GM18951 (cell line): ENCODE measurements around the gene TMC4.

Experiments used
- POLR2A ChIP-seq: IDR thresholded peaks from 4 replicates; pipeline ENCODE4 v1.6.1; 2011; ENCODE audit warnings: mild to moderate bottlenecking; ENCODE audit not compliant: insufficient read length, insufficient read depth; ENCODE audit errors: extremely low read depth
- in situ Hi-C: fragments of 300-500 bp; cut with MboI; formaldehyde crosslinking; loops from one replicate; pipeline ENCODE4 v1.12.0; 2022; ENCODE audit warnings: low sequenced_read_pairs, mixed read lengths, inconsistent platforms; ENCODE audit not compliant: unreplicated experiment

Gene TMC4

DNA sequence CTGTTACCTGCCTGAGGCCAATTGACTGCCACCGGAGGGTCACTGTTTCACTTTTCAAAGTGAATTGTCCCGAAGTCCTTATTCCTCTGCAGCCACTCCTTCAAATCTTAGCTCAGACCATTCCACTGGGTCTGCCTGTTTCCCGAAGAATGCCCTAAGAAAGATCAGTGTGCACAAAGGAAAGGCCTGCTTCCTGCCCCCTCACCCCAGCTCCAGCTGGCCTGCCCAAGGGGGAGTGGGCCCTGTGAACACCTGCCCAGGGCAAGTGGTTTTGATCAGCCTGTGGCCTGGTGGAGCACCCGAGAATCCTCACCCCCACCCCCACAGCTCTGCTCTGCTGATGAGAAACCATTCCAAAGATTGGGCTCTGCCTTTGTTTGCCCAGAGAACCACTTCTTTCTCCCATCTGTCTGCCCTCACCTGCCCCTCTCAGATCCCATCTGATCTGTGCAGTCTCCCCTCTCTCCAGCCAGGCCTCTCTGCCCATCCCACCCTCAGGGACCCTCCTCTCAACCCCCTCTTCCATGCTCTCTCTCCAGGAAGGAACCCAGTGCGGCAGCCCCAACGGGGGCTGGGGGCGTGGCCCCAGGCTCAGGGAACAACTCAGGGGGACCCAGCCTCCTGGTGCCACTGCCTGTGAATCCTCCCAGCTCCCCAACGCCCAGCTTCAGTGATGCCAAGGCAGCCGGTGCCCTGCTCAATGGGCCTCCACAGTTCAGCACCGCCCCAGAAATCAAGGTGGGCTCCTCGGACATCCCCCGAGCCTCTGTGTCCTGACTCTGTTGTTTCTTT lies 23.7 kb downstream of the TMC4 start:
- in situ Hi-C loops, result no loop called here
- no peak for TF ChIP-seq POLR2A

DNA sequence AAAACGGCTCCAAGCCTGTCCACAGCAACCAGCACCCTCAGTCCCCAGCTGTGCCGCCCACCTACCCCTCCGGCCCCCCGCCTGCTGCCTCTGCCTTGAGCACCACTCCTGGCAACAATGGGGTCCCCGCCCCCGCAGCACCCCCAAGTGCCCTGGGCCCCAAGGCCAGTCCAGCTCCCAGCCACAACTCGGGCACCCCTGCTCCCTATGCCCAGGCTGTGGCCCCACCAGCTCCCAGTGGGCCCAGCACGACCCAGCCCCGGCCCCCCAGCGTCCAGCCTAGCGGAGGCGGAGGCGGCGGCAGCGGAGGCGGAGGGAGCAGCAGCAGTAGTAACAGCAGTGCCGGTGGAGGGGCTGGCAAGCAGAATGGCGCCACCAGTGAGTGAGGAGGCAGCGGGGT lies 24.8 kb downstream of the TMC4 start:
- no peak for TF ChIP-seq POLR2A
- in situ Hi-C loops, result no loop called here

DNA sequence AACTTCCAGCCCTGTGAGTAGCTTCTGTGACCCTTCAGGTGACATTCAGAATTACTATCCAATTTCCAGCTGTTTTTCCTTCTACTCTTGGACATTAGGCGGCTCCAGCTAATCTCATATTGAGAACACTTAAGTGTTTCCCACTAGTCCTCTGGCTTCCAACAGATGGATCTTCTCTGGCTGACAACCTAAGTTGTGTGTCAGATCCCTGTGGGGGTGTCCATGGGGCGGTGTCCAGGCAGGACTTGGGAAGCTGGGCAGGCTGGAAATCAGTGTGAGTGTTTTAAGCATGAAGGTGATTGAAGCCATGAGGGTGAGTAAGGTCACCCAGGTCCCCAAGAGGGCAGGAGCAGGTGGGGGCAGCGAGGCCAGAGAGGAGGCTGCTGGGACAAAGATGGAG lies 25.3 kb downstream of the TMC4 start:
- in situ Hi-C loops, result no loop called here
- no peak for TF ChIP-seq POLR2A

DNA sequence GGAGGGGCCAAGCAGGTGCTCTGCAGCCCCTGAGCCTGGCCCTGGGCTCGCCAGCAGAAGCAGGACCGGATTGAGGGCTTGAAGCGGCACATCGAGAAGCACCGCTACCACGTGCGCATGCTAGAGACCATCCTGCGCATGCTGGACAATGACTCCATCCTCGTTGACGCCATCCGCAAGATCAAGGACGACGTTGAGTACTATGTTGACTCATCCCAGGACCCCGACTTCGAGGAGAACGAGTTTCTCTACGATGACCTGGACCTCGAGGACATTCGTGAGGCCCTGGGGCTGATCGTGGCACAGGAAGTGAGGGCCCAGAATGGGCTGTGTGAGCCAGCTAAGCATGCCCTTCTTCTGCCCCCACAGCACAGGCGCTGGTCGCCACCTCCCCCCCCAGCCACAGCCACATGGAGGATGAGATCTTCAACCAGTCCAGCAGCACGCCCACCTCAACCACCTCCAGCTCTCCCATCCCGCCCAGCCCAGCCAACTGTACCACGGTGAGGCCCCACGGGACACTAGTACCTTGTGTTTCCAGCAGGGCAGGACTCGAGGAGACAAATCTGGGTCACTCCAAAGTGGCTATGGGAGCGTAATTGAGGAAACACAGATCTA lies 27.3 kb downstream of the TMC4 start:
- in situ Hi-C loops, result no loop called here
- no peak for TF ChIP-seq POLR2A

DNA sequence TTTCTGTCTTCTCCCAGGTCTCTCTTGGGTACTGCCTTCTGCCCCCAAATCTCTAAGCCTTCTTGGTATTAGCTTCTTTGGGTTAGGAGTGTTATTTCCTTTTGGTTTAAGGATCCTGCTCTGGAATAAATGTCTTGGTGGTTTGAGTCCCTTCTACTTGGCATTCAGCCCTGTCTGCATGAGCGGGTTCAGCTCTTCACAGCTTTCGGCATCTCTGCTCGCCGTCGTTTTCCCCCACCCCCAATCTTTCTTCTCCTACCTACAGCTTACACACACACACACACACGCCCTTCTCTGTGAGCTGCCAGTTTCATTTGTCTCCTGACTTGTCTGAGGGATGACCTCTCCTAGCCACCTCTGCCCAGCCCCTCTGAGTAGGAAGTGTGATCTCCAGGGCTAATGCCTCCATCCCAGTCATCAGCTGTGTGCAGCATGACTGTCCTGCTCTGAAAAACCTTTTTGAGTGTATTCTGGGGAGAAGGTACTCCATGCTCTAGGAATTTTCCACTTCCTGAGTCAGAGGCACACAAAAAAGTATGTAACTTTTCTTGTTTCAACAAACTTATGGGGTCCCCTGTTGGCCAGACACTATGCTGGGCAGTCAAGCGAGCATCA lies 30.7 kb downstream of the TMC4 start:
- TF ChIP-seq POLR2A, result no peak

DNA sequence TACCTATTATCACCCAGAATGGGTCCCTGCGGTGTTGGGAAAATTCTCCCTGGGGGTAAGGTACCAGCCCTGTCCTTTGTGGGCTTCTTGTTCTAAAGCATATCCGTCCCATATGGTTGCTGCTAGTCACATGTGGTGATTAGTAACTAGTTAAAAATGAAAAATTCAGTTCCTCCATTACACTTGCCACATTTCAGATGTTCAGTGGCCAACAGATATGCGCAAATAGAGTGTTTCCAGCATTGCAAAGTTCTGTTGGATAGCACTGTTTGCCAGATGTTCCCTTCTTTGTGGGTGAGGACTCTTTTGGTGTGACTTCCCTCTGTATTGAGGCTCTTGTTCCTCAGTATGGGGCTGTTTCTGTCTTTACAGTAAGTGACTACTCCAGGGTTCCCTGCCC lies 31.6 kb downstream of the TMC4 start:
- no peak for TF ChIP-seq POLR2A
- in situ Hi-C loops, result no loop called here

More for the DNA sequence above, 30.7 kb downstream of the TMC4 start:
- in situ Hi-C loops, result no loop called here

DNA sequence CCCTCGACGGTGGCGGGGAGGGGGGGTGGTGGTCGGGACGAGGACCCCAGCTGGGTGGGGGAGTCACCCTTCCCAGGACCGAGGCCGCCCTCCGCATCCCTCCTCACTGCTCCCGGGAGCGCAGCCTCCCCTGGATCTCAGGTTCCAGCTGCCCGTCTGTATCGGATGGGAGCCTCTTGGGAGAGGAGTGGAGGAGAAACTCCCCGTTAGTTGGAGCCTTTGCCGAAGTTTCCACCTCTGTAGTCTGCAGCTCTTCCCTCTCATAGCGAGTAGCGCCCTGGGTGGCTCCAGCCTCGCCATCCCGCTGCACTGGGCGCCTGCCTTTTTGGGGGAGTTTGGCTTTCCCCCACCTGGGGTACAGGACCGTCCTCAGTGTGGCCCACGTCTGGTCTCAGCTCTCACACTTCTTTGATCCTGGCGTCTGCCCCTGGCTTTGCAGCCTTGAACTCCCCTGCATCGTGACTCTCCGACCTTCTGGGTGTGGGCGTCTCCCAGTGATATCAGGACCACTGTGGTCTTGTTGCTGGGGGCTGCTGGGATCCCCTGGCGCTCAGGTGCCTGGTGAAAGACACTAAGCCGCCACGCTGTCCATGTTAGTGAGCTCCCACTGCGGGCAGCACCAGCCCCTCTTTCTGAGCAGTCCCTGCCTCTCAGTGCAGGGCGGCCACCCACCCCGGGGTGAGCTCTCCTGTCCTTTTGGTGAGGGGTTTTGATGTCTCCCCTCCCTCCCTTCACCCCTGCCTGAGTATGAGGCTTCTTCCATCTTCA lies 34.3 kb downstream of the TMC4 start:
- TF ChIP-seq POLR2A, result no peak
- in situ Hi-C loops, result no loop called here

DNA sequence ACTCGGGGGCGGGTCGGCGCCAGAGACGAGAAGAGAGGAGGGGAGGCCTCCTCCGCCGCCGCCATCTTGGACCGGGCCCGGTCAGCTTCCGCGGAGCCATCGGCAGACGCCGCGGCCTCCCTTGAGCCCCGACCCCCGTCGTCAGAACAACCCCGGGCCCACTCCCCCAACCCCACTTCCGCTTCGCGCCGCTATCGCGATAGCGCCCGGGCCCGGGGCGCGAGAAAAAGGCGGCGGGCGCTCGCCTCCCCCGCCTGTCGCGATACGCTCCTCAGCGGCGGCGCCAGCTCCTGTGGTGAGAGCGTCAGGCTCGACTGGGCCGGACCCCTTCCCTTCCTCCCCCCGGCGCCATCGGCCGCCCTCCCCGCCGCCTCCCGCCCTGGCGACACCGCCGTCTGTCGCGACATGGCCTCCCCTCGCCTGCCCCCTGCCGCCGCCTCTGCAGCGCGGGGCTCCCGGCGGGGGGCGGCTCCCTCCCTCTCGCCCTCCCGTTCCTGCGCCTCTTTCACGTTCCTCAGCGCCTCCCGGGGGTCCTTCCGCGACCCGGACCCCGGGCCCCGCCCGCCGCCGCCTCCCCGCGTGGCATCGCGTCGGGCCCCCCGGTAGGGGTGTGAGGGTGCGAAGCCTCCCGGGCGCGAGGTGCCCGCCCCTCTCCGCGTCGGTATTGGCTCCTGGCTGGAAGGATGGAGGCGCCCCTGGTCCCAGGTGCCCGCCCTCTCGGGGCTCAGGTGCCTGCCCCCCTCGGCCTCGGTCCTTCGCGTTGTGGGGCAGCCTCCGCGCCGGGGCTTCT lies 35.1 kb downstream of the TMC4 start, which contains the start of gene CNOT3:
Gene CNOT3, plus strand, starts transcription at position 64 of the 790 bp plus-strand sequence. CDS start 5,217 bp downstream, outside the sequence.
- in situ Hi-C loops, result no loop called here
- peak; percentile 79 for TF ChIP-seq POLR2A

DNA sequence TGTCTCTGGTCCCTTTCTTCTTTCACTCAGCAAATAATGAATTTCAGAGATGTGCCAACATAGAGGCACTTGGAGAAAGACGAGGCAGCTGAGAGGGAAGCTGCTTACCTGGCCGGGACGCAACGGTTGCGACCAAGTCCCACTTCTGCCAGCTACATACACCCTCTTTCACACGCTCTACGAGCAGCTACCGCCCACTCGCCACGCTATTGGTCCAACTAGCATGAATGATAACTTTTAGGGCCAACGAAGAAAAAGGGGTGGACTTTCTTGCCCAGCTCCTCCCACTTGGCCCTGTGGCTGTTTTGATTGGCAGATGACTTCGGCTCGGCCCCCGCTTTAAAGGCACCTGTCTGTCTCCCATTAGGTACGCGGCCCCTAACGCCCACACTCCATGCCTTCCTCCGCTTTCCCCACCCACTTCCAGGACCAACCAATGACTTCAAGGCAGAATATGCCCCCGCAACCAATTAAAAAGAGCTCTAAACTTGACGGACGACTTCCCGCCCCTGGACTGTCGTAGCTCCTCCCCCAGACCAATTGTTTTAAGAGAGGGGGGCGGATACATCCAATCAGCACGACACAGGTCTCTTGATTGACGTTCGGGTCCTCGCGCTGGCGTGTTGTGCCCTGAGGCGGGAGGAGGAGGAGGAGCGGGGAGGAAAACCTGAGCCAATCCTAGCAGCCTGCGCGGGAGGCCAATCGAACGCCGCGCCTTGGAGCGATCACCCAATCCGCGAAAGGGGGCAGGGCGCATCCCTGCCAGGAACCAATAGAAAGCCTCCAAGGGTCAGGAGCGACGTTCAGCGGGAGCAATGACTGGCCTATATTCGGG lies 35.9 kb downstream of the TMC4 start:
- TF ChIP-seq POLR2A, result peak; percentile 85
- in situ Hi-C loops, result no loop called here

DNA sequence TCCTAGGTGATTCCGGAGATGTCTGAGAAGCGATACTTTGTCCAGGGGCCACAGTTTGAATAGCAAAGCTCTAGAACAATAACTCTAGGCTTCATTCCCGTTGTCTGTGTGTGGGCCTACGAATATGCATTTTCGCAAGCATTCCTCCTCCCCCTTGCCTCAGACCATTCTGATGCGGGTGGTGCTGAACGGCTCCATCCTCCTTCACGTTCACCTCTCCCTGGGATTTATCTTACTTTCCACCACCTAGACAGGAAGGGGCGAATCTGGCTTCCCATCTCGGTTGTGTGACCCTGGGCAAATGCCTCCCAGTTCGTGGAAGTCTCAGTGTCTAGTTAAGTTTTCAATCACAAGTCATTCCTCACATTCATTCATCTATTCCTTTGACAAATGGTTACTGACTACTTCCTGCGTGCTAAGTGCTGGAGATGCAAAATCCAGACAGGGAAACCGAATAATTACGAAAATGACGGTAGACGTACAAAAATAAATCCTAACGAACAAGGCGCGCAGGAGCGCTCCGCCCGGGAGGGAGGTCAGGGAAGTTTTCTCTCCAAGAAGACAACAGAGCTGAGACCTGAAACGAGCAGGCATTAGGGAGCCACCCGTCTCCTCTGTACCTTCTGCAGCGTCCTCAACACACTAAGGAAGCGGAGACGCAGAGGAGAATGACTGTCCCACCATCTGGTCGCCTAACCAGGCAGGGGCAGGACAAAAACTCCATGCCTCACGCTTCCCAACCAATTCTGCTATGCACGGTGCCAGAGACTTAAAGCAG lies 36.7 kb downstream of the TMC4 start:
- in situ Hi-C loops, result no loop called here

More for the DNA sequence above, 36.7 kb downstream of the TMC4 start:
- no peak for TF ChIP-seq POLR2A
